Cardiac muscle cell (in vitro differentiated cells and primary cell): ENCODE measurements around the gene SEC22B. TPM values are rescaled to one million over a fixed set of nuclear protein-coding genes. Genes with fewer than 3 reads are reported as not detected.
"Not testable (repeated sequence)": the region's sequence is repeated elsewhere in the genome, so short reads cannot be mapped to it uniquely, and the experiment has no call there.

Source experiments
- DNase-seq, 2 donors: peaks; one replicate each; pipeline versions ENCODE4 v3.0.0 to v3.0.0-alpha.2; 2010 to 2017; ENCODE audit warnings: low read depth in 1 of 2, low spot score in 1 of 2
- H3K27ac ChIP-seq: fragments of 200-600 bp; sonication (generic); 2 replicates; pipeline ENCODE4 v1.5.1; 2016
- H3K27me3 ChIP-seq: fragments of 200-600 bp; sonication (generic); 2 replicates; pipeline ENCODE4 v1.6.0; 2016; ENCODE audit warnings: control low read depth
- H3K36me3 ChIP-seq: fragments of 200-600 bp; sonication (generic); 2 replicates; pipeline ENCODE4 v1.5.1; 2016; ENCODE audit warnings: control low read depth
- H3K4me1 ChIP-seq: fragments of 200-600 bp; sonication (generic); 2 replicates; pipeline ENCODE4 v1.8.1; 2017; ENCODE audit warnings: low read depth, mild to moderate bottlenecking, mixed run types
- H3K4me3 ChIP-seq: fragments of 200-600 bp; sonication (generic); 2 replicates; pipeline ENCODE4 v1.5.1; 2016; ENCODE audit warnings: mild to moderate bottlenecking
- H3K9me3 ChIP-seq: fragments of 200-600 bp; sonication (generic); 2 replicates; pipeline ENCODE4 v1.5.1; 2017; ENCODE audit warnings: low read depth, mild to moderate bottlenecking, control low read depth
- CTCF ChIP-seq: IDR thresholded peaks from 2 replicates; pipeline ENCODE4 v1.5.1; 2012; ENCODE audit warnings: low read depth, mild to moderate bottlenecking, low read length
- polyA plus RNA-seq: library from polyadenylated mRNA; unstranded; fragments of >200 nt; fragmentation: Nextera tagmentation; extraction: Ambion mirVana; gene quantifications from 2 replicates; pipeline ENCODE4 v1.2.1, GENCODE V29; 2016
- total RNA-seq: library from RNA; depleted of rRNA; stranded (reverse); fragments of >200 nt; gene quantifications from 2 replicates; pipeline ENCODE4 v1.2.3, GENCODE V29; 2016

Gene SEC22B
- total and polyA plus RNA-seq, 2 experiments from 2014 or later, result 16.1 to 22.8 TPM

GRCh38 chr1:120145806-120146205 lies 30.5 kb downstream of the SEC22B start:
- not testable (repeated sequence) for H3K9me3 ChIP-seq, H3K27me3 ChIP-seq, H3K27ac ChIP-seq, H3K4me1 ChIP-seq, H3K36me3 ChIP-seq, H3K4me3 ChIP-seq
- TF ChIP-seq CTCF, result peak; percentile 13
- DNase-seq, result peak in 1 of 2 donors; percentile 0

GRCh38 chr1:120144626-120145025 lies 31.7 kb downstream of the SEC22B start:
- H3K4me1 ChIP-seq, DNase-seq, H3K9me3 ChIP-seq, H3K36me3 ChIP-seq, H3K27me3 ChIP-seq, H3K27ac ChIP-seq, H3K4me3 ChIP-seq: not testable (repeated sequence)

- not testable (repeated sequence) for H3K4me1 ChIP-seq, H3K36me3 ChIP-seq, H3K27ac ChIP-seq, H3K9me3 ChIP-seq, H3K4me3 ChIP-seq, DNase-seq, H3K27me3 ChIP-seq
Measured at GRCh38 chr1:120144169-120144568, 32.2 kb downstream of the SEC22B start.

- not testable (repeated sequence) for H3K4me1 ChIP-seq, H3K4me3 ChIP-seq, H3K27ac ChIP-seq, H3K36me3 ChIP-seq, H3K27me3 ChIP-seq, H3K9me3 ChIP-seq
- peak in 1 of 2 donors; percentile 37 for DNase-seq
Measured at GRCh38 chr1:120143334-120143733, 33.0 kb downstream of the SEC22B start.

- H3K27me3 ChIP-seq, H3K9me3 ChIP-seq, H3K36me3 ChIP-seq, H3K27ac ChIP-seq, H3K4me1 ChIP-seq, H3K4me3 ChIP-seq: not testable (repeated sequence)
- DNase-seq, result peak in 1 of 2 donors; percentile 63
Measured at GRCh38 chr1:120142512-120143263, 33.6 kb downstream of the SEC22B start.

- not testable (repeated sequence) for H3K4me3 ChIP-seq, H3K36me3 ChIP-seq, H3K27me3 ChIP-seq, H3K27ac ChIP-seq, H3K4me1 ChIP-seq, DNase-seq, H3K9me3 ChIP-seq
Measured at GRCh38 chr1:120141865-120142264, 34.5 kb downstream of the SEC22B start.

- not testable (repeated sequence) for H3K36me3 ChIP-seq, H3K27me3 ChIP-seq, DNase-seq, H3K27ac ChIP-seq, H3K9me3 ChIP-seq, H3K4me1 ChIP-seq, H3K4me3 ChIP-seq
Measured at GRCh38 chr1:120140656-120141265, 35.6 kb downstream of the SEC22B start.

GRCh38 chr1:120136086-120136485 lies 40.2 kb downstream of the SEC22B start:
- H3K4me1 ChIP-seq, H3K36me3 ChIP-seq, H3K27me3 ChIP-seq, H3K4me3 ChIP-seq, H3K27ac ChIP-seq, H3K9me3 ChIP-seq, DNase-seq: not testable (repeated sequence)

GRCh38 chr1:120133928-120134325 lies 42.4 kb downstream of the SEC22B start:
- H3K4me1 ChIP-seq, H3K4me3 ChIP-seq, H3K36me3 ChIP-seq, H3K9me3 ChIP-seq, H3K27ac ChIP-seq, DNase-seq, H3K27me3 ChIP-seq: not testable (repeated sequence)
